Mesothelial cell of epicardium (in vitro differentiated cells): Measurements from ENCODE around the gene SULF2. TPM values are rescaled to one million over a fixed set of nuclear protein-coding genes. Genes with fewer than 3 reads are reported as not detected.

Experiments
- DNase-seq, 2 experiments: peaks; one replicate each; pipeline ENCODE4 v3.0.0; 2021; ENCODE audit warnings: low spot score in 2 of 2; ENCODE audit not compliant: unreplicated experiment in 2 of 2
- H3K27ac Mint-ChIP-seq: 2 replicates; pipeline ENCODE4 v1.8.0; 2021; ENCODE audit warnings: mixed read lengths
- H3K27me3 Mint-ChIP-seq: 2 replicates; pipeline ENCODE4 v1.8.0; 2021; ENCODE audit warnings: low read depth, mixed read lengths
- H3K36me3 Mint-ChIP-seq: 2 replicates; pipeline ENCODE4 v1.8.0; 2021; ENCODE audit warnings: mixed read lengths
- H3K4me1 Mint-ChIP-seq: 2 replicates; pipeline ENCODE4 v1.8.0; 2021; ENCODE audit warnings: mixed read lengths
- H3K4me3 Mint-ChIP-seq: 2 replicates; pipeline ENCODE4 v1.8.0; 2021; ENCODE audit warnings: mild to moderate bottlenecking, moderate library complexity, mixed read lengths
- H3K9me3 Mint-ChIP-seq: 2 replicates; pipeline ENCODE4 v1.8.0; 2021; ENCODE audit warnings: mixed read lengths
- CTCF ChIP-seq: fragments of 200-600 bp; sonication (generic); IDR thresholded peaks from one replicate; pipeline ENCODE4 v1.5.0; 2021; ENCODE audit warnings: antibody characterized with exemption; ENCODE audit not compliant: unreplicated experiment
- total RNA-seq: library from RNA; stranded (reverse); gene quantifications from 3 replicates; pipeline ENCODE4 v1.2.1, GENCODE V29; 2021

The SULF2 gene
- total RNA-seq, 1 donor from 2014 or later, result 77.0 TPM

GRCh38 chr20:47818996-47819609 is 33.8 kb upstream of the SULF2 start:
- Mint-ChIP-seq H3K9me3 (peaks cover 11% of the 10 kb centered on the region), H3K4me3 (no peak overlapping the region)

GRCh38 chr20:47818466-47818865 is 33.2 kb upstream of the SULF2 start:
- Mint-ChIP-seq H3K27ac (no peak overlapping the region), H3K27me3 (peaks cover 43% of the 10 kb centered on the region), H3K4me1 (peaks cover 5% of the 10 kb centered on the region), H3K9me3 (peaks cover 18% of the 10 kb centered on the region), H3K4me3 (no peak overlapping the region), H3K36me3 (no peaks in the 10 kb centered on the region)
- TF ChIP-seq CTCF, result no peak
- no peak for DNase-seq

More at GRCh38 chr20:47818996-47819609, 33.8 kb upstream of the SULF2 start:
- TF ChIP-seq CTCF, result no peak
- H3K4me1 Mint-ChIP-seq, result peaks cover 8% of the 10 kb centered on the region
- no peak overlapping the region for H3K27ac Mint-ChIP-seq
- no peak for DNase-seq
- H3K27me3 Mint-ChIP-seq, result peaks cover 41% of the 10 kb centered on the region
- no peaks in the 10 kb centered on the region for H3K36me3 Mint-ChIP-seq

- no peaks in the 10 kb centered on the region for H3K36me3 Mint-ChIP-seq
- no peak overlapping the region for H3K4me3 Mint-ChIP-seq
- TF ChIP-seq CTCF, result no peak
- no peak overlapping the region for H3K27ac Mint-ChIP-seq
- H3K27me3 Mint-ChIP-seq, result peaks cover 45% of the 10 kb centered on the region
- peaks cover 21% of the 10 kb centered on the region for H3K9me3 Mint-ChIP-seq
- H3K4me1 Mint-ChIP-seq, result peaks cover 3% of the 10 kb centered on the region
- DNase-seq, result no peak
Observed at GRCh38 chr20:47818016-47818415, 32.7 kb upstream of the SULF2 start.

- Mint-ChIP-seq H3K4me3 (no peak overlapping the region), H3K4me1 (no peaks in the 10 kb centered on the region), H3K36me3 (no peaks in the 10 kb centered on the region), H3K27me3 (peaks cover 45% of the 10 kb centered on the region), H3K9me3 (peaks cover 25% of the 10 kb centered on the region), H3K27ac (no peak overlapping the region)
- no peak for DNase-seq
- TF ChIP-seq CTCF, result no peak
Observed at GRCh38 chr20:47817573-47817972, 32.3 kb upstream of the SULF2 start.

- Mint-ChIP-seq H3K4me3 (no peak overlapping the region), H3K27me3 (peaks cover 47% of the 10 kb centered on the region)
Observed at GRCh38 chr20:47816487-47817451, 31.5 kb upstream of the SULF2 start.

More at GRCh38 chr20:47816487-47817451, 31.5 kb upstream of the SULF2 start:
- peaks cover 26% of the 10 kb centered on the region for H3K9me3 Mint-ChIP-seq
- H3K4me1 Mint-ChIP-seq, result no peaks in the 10 kb centered on the region
- TF ChIP-seq CTCF, result no peak
- H3K36me3 Mint-ChIP-seq, result no peaks in the 10 kb centered on the region
- no peak overlapping the region for H3K27ac Mint-ChIP-seq
- no peak for DNase-seq
